ENCODE measurements around the gene FHOD1.
A peak's percentile ranks its signal among the peaks of the same experiment; 100 is the strongest.

Gene FHOD1

DNA sequence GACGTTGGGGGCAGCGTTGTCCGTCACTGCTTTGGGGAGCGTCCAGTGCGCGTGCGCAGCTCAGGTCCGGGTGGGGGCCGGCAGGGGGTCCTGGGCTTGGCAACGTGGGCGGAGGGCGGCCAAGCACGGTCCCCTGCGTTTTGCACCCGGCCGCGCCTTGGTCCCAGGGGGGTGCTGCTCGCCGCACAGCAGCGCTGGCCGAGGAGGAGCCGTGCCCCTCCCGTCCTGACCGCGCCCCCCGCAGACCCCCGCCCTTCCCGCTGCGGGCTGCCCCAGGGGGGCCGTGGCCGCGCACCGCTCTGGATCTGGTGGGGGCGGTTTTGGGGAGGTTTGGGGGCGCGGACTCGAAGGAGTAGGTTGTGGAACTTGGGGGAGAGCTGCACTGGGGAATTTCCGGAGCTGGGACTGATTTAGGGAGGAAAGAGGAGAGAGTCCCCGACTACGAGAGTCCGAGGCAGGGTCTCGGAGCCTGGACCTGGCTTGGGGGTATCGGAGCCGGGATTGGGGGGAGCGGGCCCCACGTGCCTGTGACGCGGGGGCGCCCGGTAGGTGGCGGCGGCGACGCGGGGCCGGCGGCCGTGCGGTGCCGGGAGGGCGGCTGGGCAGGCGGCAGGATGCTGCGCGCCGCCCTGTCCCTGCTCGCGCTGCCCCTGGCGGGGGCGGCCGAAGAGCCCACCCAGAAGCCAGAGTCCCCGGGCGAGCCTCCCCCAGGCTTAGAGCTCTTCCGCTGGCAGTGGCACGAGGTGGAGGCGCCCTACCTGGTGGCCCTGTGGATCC is 1.3 kb upstream of the FHOD1 start, which contains the start of gene SLC9A5:
Gene SLC9A5, plus strand, starts transcription at position 579 of the 777 bp plus-strand sequence. Its CDS starts 36 bp downstream, at position 615.
- DNase-seq: peak; percentile 29

DNA sequence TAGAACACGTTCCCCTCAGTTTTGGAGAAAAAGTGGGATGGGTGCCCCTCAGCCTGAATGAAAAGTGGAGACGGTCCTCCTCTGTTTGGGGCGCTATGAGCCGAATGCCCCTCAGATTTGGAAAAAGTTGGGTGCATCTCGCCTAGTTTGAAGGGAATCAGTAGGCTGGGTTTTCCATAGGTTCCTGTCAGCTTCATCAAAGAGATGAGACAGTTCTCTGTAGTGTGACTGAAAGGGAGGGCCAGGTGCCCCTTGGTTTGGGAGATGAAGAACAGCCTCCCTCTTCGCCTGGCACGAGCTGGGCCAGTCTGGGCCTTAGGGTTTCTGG is 756 bp upstream of the FHOD1 start:
- no peak for DNase-seq

DNA sequence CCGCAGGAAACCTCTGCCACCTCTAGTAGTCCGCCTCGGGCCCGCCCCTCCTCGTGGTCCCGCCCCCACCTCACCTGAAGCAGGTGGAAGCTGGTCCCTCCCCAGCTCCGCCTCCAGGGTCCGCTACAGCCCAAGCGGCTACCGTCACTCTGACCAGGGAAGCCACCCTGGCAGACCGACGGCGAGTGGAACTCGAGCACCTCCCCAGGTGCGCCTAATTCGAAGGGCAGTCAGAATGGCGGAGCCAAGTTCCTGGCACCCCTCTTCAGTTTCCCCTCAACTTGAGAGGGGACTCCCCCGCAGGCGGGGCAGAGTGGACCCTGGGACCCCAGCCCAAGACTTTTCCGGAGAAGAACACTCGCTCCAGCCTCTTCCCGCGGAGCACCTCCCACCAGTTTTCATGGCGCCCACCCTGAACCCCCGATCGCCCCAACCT is 507 bp downstream of the FHOD1 start:
- DNase-seq: peak; percentile 53

DNA sequence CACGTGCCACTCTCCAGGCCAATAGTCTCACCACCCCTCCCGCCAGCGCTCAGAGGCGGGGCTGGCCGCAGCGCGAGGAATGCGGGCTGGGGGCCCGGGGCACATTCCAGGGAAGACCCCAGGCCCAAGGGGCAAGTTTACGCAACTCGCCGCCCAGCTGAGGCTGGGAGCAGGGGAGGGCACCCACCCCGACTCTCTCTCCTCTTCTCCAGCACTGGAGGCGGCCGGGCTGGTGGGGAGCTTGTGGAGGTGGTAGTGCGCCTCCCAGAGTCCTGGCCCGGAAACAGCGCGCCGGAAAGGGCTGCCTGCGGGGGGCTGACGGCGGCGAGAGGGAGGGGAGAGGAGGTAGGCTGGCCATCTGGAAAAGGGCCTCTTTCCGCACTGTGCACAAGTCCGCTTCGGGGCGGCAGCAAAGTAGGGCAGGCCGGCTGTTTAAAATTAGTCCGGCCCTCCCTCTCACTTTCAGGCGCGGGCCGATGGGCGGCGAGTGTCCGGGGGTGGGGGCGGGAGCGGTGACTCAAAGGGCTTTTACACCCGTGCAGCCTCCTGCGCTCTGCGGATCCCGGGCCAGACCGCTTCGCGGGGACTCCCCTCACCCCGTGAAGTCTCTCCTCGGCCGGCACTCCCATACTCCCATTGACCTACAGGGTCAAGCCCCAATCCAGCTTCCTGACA is 1.1 kb downstream of the FHOD1 start:
- peak; percentile 65 for DNase-seq

DNA sequence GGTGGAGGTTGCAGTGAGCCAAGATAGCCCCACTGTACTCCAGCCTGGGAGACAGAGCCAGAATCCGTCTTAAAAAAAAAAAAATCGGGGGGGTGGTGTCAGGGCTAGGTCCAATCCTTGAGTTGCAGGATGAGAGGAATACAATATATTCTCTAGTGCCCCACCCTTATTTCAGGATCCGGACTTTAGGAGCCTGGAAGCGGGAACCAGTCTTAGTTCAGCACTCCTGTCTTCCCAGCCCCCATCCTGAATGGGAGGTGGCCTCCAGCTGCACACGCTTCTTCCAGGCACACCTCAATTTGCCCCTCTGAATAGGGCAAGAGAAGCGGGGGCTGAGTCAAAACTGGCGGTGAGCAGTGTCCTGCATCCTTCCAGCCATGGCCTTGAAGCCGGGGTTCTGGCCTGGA is 1.6 kb downstream of the FHOD1 start:
- no peak for DNase-seq

DNA sequence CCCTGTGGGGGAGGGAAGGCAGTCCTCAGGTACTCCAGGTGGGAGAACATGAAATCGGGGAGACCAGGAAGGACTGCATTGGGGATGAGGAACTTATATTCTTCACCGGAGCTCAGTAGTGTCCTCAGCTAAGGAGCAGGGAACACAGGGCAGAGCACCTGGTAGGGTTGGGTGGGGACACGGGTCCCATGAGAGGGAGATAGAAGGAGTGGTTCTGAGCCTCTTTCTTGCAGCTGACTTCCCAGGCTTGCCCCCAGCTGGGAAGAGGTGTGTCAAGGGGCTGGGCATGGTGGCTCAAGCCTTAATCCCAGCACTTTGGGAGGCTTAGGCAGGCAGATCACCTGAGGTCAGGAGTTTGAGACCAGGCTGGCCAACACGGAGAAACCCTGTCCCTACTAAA is 2.1 kb downstream of the FHOD1 start:
- DNase-seq: no peak

DNA sequence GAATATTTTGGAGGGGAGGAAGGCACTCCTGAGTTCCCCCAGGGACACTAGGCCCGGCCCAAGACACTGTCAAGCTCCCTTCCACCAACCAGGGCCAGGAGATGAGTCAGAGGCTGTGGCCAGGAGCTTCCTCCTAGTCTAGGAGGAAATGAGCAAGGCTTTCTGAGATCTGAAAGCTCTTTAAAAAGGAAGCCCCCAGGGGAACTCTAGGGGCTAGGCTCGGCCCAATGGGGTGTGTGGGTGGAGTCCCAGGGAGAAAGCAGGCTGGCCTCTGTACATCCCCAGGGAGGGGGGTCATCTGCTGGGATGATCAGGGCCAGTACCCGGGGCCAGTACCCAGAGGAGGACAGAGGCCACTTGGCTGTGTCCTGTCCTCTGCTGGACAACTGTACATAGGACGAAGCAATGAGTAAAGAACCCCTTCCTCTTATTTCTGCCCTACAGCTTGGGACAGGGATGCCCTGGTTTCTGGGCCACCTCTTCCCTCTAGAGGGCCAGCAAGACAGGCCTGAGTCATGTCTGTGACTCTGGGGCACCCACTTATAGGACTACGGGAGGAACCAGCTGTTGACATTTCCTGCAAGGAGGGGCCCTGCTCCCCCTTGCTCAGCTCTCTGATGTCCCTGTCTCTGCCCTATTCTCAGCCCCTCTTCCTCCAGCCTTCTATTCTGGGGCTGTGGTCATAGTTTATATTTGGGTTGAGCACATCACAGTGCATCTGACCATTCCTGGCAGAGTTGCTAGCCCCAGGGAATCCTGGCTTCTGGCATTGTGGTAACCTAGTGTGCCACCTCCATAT is 2.7 kb downstream of the FHOD1 start:
- peak; percentile 93 for DNase-seq

DNA sequence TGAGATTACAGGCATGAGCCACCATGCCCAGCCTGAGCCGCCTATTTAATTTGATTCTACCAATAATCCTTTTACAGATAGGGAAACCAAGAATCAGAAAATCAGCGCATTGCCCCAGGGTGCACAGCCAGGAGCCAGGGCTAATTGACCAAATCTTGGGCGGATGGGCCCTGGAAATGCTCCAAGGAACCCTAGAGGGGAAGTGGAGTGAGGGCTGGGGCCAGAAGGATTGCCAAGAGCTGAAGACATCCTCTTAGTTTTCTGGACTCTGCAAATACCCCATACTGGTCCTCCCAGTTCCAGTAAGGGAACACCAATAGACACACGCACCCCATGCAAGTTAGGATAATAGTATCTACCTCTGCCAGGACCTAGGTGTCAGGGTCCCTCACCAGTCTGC is 3.8 kb downstream of the FHOD1 start:
- DNase-seq: no peak

DNA sequence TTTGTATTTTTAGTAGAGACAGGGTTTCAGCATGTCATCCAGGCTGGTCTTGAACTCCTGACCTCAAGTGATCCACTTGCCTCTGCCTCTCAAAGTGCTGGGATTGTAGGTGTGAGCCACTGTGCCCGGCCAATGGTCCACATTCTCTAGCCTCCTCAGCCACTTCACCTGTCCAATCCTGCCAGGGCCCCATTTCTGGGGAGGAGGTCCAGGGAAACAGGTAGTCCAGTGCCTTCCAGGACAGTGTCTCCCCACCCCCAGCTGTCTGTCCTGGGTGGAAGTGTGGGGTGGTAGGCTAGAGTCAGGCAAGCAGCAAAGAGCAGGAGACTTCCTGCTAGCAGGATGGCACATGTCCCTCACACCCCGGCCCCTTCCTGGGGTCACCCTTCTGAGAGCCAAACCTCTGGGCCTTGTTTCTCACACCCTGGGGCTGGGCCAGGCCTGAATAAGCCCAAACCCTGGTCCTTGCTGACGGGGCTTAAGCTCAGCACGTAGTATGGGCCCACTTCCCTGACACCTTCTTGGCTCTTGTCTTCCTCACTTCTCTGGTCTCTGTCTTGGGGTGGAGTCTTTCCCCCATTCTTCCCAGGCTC is 5.0 kb downstream of the FHOD1 start:
- no peak for DNase-seq

DNA sequence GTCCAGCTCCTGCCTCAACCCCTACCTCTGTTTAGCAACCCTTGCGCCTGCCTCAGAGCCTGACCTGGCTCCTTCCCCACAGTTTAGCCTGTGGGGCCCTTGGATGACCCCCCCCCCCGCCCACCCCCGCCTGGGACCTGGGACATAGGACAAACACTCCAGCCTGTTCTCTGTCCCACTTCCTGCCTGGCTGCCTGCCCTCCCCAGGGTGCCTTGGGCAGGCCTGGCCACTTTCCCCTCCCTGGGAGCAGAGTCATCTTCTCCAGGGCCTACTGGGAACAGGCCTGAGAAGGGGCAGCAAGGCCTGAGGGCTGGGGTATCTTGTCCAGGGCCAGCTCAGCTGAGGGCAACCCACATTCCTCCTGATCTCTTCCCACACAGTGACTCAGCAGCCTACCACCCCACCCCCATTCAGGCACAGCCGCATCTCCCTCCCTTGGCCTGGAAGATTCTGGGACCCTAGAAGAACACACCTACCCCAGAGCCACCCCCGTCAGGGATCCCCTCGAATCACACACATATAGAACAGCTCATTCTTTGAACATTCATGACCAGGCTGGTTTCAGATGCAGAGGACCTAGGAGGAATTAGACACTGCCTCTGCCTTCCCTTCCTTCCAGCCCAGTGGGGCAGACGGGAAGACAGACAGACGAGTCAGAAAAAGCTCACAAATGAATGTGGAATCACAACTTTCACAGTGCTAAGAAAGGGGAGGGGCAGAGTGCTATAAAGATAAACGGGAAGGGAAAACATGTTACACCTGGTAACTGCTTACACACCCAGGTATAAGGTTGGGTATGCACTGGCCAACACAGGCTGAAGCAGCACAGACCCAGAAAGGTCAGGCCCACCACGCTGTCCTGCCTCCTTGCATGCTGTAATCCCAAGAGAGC is 6.0 kb downstream of the FHOD1 start:
- DNase-seq: no peak

DNA sequence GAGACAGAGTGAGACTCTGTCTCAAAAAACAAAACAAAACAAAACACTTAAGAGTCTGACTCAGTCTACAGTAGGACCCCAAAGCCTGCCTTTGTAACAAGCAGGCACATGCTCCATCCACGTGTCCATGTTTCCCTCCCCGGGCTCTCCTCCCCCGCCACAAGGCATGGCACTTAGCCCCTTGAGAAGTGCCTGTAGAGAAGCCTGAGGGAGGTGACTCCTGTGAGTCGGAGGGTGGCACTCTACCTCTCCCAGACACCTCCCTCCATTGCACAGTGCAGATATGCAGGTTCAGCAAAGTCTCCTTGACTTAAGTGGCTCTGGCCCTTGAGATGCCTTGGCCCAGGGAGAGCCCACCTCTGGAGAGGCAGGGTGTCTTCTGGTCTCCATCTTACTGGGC is 6.8 kb downstream of the FHOD1 start:
- no peak for DNase-seq

DNA sequence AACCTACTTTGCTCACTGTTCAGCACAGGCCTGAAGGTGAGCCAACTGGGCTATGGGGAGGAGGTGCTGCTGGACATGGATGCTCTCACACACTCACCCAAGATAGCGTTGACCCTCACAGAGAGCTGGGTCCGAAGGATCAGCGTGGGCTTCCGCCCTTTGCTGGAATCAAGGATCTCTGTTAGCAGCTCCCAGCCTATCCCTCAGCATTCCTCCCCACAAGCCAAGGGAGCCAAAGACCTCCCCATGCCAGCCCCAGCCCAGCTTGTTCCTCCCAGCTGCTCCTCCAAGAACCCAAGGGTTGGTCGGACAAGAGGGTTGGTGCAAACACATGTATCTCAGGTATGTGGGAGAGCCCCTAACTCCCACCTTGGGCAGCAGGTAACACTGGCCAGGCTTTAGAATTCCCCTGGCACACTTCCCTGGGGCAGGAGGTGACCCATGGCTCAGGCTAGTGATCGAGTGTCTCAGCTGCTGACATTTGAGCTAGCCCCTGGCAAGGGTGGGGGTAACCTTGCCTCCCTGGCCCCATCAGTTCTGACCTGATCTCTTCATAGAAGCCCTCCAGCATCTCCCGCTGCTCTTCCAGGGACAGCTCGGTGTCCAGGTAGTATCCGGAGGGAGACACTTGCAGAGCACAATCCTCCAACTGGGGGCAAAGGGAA is 8.3 kb downstream of the FHOD1 start:
- DNase-seq: no peak

DNA sequence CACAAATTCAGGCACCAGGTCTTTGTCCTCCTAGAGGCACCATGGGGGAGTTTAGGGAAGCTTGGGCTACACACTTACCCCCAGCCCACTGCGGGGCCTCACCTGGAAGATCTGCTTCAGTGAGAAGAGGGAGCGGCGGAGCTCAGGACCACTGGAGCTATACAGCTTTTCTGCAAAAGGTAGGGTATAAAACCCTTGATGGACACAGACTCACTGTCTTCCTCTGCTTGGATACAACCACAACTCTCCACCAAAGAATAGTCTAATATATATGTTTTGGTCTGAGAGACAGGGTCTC is 9.1 kb downstream of the FHOD1 start:
- DNase-seq: no peak

DNA sequence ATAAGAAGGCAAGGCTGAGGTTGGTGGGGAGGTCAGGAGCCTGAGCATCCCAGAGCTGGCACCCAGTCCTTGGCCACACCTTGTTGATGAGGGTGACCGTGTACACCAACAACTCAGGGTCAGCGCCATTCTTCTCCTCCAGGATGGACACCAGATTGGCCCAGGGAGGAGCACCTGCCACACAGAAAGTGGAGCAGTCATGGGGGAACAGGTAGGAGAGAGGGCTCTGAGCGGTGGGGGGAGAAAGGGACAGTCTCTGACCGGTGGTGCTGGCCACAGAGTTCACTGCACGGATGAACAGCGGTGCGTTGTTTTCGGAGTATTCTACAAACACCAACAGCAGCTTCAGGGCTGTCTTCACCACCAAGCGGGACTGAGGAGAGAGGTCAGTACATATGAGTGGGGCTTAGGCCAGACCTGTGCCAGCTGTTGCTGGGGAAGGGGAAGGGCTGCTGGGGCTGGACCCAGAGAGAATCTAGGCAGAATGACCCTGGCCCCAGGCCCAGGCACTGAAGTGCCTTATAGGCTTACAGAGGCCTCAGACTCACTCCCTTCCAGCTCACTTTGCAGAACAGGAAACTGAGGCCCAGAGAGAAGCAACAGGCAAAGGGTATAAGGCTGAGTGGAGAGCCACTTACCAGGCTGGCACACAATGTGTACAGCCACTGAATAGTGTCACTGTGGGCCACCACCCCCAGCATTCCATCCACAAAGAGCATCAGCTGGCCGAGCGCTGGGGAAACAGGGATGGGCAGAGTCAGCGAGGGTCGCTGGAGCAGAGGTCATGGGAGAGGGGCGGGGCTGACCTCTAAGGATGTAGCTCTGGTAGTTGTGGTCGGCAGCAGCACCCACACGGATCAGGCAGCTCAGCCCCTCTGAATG is 9.6 kb downstream of the FHOD1 start:
- no peak for DNase-seq

DNA sequence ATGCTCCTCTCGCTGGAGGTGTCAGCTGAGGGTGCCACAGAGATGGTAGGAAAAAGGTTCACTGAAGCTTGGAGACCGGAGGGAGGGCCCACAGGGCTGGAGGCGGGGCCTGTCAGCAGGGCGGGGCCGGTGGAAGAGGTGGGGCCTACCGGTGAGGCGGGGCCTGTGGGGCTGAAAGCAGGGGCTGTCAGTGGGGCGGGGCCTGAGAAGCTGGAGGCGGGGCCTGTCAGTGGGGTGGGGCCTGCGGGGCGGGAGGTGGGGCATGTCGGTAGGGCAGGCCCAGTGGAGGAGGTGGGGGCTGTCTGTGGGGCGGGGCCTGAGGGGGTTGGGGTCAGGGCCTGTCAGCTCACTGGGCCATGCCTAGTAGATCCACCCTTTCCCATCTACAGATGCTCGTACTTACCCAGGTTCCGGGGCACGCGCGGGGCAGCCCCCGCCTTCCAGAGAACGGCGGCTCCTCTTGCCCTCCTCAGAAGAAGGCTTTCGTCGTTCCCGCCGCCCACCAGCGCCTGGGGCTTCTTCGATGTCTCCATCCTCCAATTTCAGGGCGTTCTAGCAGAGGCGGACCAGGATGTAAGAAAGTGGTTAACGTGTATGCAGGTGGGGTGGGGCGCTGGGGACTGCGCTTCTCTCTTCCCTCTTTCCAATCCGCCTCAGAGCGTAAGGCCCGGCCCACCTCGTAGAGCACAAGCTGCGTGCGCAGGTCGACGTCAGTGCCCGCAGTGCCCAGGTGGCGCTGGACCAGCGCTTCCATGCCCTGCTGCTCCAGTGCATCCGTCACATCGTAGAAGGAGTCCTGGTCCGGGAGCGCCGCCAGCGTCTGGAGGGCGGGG is 10.5 kb downstream of the FHOD1 start:
- DNase-seq: peak; percentile 91

DNA sequence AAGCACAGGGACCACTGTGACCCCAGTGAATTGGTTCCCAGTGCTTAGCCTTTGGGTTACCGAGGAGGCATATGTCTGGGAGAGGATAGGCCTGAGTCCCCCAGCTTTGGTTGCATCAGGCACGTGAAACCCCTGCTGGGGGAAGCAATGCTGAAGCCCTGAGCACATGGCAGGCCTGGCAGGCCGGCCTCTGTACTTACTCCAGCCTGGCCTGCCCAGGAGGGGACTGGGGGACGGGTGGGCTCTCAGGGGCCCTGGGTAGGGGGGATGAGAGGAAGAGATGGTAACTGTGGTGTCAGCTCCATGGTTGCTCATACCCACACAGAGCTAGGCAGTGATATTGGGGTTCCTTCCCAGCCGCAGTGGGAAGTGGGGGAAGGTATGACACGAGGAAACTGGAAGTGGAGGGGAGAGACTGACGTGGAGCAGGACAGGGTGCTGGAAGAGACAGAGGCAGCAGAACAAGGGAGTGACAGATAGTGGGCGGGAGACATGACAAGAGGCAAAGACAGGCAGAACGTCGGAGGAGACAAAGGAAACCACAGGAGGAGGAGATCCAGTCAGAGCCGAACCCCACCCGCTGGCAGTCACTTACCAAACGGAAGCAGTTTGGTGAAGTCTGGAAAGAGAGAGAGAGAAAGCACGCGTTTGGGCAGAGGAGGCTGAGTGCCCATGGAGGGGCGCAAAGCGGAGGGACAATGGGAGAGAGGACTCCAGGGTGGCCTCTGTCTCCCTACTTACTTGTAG is 11.3 kb downstream of the FHOD1 start:
- DNase-seq: peak; percentile 74

DNA sequence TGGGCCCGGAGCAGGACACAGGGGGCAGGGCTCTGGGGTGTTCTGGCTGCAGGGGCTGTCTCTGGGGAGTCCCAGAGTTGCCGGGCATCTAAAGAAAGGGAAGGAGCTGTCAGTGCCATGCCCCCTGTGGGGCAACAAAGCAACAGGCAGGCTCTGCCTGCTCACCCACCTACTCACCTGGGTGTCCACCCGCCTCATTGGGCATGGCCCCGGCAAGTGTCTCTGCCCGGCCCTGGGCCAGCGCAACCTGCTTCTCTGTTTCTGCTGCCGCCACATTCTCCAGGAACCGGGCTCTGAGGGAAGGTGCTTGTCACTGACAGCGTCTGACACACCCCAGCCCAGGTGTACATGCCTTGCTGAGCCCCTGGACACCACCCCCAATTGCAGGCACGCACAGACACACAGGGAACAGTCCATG is 13.1 kb downstream of the FHOD1 start:
- DNase-seq: no peak

DNA sequence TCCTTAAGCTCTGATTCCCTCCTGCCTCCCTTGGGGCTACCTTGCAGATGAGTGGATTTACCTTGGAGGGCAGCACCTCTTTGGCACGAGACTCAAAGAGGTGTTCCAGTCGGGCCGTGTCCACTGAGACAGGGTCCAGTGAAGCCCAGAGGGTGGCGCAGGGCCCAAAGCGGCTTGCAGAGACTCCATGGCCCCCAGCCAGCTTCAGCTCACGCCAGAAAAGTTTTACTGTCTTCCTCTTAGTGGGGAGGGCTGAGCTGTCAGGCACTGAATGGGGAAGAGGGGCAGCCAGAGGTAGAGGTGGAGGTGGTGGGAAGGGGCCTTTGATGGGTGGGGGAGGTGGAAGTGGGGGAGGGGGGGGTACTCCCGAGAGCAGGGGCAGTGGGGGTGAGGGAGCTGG is 13.7 kb downstream of the FHOD1 start:
- DNase-seq: no peak

Data from activated CD4-positive, alpha-beta T cell treated with anti-CD3 and anti-CD28 coated beads, Interleukin-2, Interleukin-6, amounts not matched to agents 100 ng/mL and 50 ng/mL, durations not matched to agents 16 hours and 8 hours (primary cell).